Measurements from ENCODE around the gene EFCC1.

Gene EFCC1

DNA sequence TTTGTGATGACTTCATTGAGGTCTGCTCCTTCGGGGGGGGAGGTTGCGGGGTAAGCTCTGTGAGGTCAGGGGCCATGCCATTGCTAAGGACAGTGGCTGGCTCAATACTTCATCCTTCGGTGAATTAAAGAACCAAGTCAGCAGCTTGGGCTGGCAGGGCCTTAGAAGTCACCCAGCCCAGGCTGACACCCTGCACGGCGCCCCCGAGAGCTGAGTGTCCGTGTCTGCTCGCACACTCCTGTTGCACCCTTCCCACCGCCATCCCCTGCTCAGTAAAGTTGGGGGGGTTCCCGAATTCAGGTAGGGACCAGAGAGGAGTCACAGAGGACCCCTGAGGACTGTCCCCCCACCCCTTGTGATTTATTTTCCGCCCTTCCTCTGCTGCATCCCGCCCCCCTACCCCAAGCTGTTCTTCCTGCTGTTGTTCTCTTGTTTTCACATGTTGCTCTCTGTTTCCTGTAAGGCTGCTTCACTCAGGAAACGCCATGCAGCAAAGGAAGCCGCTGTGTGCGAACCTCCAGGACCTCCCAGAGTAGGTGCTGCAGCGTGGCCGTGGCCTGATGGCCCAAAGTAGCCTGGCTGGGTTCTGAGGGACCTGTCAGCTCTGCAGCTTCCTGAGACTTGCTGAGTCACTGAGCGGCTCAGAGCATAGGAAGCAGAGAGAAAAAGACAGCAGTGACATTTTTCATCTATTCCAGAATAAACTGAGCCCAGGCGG lies 14.4 kb downstream of the EFCC1 start:
- DNase-seq = no peak

DNA sequence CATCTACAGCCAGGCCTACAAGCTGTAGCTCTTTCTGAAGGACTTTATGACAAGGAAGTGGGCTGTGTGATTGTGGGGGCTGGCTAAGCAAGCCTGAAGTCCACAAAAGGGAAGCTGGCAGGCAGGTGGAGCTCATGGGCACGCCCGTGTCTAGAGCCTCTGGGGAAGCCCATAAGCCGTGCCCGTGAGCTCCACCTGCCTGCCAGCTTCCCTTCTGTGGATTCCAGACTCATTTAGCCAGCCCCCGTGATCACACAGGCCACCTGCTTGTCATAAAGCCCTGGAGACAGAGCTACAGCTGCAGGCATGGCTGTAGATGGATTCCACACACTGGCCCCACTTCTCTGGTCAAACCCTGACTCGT lies 15.2 kb downstream of the EFCC1 start:
- peak; percentile 78 to 91 (median 81) for DNase-seq

DNA sequence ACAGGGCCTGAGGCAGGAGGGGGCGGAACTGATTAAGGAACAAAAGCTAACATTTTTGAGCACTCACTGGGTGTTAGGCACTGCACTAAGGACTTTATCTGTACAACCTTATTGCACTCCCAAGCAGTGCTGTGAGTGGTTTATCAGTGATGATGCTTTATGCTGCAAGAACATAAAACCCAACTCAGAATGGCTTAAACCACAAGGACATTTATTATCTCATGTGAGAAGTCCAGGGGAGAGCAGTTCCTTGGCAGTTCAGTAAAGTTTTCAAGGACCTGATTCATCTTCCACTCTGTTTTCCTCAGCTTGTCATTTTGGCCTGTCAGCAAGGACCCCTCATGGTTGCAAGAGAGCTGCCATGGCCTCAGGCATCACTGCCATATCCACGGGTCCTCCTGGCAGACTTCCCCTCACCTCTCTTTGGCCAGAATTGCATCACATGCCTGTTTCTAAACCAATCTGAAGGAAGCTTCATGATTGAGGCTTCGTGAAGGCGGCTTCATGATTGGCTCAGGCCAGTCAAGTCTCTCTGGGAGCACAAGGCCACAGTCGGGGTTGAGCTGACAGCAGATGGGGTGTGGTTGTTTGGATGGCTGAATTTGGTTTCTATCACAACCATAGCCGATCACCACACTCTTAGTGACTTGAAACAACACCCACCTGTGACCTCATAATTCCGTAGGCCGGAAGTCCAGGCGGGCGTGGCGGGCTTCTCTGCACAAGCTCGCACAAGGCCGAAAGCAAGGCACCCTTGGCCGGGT lies 15.8 kb downstream of the EFCC1 start:
- no peak for DNase-seq

DNA sequence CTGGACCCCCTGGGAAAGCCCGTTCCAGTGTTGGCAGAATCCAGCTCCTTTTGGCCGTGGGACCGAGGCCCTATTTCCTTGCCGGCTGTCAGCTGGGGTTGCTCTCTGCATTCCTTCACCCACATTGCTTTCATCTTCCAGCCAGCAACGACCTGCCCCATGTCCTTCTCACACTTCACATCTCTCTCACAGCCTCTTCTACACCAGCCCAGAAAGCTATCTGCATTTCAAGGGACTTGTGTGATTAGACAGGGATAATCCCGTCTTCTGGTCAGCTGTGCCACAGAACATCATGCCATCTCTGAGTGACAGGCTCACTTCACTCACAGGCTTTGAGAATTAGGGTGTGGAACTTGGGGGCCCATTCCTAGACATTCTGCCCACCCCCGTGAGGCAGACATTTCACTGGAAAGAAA lies 16.4 kb downstream of the EFCC1 start:
- no peak for DNase-seq

DNA sequence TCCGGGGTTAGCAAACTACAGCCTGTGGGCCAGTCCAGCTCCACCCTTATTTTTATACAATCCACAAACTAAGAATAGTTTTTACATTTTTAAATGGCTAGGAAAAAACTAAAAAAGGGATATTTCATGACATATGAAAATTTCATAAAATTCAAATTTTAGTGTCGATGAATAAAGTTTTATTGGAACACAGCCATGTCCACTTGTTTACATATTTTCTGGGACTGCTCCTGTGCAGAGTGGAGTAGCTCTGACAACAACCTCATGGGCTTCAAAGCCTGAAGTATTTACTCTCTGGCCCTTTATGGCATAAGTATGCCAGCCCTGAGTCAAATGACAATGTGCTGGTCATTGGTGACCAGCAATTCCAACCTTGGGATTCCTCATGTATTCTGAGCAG lies 17.2 kb downstream of the EFCC1 start:
- DNase-seq = no peak

DNA sequence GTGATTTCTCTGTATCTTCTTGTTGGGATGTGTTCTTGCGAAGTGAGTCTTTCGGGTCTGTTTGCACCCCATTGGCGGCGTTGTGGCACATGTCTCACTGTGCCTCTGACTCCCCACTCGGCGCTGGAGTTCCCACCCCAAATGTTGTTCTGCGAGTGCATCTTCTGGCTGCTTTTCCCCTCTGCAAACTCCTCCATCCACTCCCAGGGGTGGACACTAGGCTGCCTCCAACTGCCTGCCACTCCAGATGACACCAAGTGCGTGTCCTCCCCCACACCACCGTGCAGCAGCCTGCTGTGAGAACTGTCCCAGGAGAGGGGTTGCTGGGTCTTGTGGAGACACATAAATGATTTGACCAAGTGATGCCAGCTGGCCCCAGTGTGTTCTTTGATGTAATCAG lies 17.6 kb downstream of the EFCC1 start:
- no peak for DNase-seq

DNA sequence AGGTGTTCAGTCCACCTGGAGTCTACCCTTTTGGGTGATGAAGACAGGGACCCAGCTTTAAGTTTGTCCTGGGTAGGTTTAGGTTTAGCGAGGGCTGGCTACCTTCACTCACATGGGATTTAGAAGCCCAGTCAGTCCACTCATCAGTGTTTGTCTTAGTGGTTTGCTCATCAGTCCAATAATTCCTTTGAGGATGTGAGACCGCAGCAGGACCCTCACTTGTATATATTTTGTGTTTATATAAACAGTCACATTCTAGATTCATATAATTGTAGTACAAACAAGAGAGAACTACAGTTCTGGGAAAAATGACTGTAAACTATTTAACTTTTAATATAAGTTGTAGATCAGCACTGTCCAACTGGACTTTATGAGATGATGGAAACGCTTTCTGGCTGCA lies 18.2 kb downstream of the EFCC1 start:
- DNase-seq = no peak

DNA sequence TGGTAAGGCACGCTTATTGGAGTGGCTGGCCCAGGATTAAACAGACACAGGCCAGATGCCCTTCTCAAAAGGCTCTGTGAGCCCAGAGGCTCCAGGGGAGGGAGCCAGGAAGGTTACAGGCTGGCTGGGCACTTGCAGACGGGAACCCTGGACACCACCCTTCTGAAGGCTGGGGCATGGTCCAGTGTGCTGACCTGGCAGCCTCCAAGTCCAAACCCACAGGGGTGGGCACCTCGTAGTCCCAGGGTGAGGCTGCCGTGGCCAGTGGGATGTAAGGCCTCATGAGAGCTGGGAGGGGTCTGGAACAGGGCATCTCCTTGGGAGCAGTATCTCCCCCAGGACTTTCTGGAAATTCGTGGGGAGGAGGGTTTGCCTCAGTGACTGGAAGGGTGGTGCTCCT lies 19.6 kb downstream of the EFCC1 start:
- no peak for DNase-seq

DNA sequence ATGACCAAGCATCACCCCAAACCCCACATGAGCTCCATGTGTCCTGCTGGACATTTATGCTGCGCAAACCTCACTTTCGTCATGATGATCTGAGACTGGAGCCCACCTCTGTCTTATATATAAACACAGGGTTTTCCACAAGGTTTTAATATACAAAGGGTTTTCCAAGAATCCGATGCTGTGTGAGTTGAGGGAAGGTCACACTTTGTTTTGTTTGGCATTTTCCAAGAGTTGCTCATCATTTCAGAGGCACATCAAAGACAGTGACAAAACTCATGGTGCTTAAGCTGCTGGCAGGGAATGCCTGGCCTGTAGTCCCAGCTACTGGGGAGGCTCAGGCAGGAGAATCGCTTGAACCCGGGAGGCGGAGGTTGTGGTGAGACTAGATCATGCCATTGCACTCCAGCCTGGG lies 20.0 kb downstream of the EFCC1 start:
- DNase-seq = no peak

DNA sequence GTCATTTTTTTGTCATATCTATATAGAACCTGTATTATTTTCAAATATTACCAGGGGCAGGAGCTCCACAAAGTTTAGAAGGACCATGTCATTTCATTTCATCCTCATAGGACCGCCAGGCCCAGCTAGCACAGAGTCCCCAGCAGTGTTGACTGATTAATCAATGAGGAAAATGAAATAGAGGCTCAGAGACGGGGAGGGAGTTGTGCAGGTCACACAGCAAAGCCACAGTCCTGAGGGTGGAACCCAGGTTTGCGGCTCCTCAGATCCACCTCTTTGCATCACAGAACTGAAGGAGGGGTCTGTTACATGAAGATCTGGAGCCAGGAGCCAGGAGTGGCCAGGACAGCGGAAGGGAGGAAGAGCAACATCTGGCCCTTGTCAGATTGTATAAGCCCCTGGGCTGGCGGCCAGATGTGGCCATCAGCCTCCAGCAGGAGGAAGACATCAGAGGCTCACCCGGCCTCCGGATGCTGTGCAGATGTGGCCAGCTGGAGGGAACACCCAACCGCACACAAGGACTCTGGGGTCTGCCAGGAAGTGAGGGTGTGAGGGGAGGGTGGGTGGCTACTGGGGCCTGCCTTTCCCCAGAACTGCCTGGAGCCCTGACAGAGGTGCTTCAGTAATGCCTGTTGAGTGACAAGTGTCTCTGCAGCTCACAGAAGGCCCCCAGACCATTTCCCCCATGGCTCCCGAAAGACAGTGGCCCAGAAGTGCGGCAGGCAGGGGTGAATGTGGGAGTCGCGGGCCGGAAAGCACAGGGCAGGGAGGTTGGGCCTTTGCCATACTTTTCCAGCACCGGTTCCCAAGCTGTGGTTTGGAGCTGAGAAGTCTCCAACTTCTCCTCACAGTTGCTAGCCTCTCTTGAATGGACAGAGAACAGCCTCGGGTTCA lies 21.3 kb downstream of the EFCC1 start:
- no peak for DNase-seq

DNA sequence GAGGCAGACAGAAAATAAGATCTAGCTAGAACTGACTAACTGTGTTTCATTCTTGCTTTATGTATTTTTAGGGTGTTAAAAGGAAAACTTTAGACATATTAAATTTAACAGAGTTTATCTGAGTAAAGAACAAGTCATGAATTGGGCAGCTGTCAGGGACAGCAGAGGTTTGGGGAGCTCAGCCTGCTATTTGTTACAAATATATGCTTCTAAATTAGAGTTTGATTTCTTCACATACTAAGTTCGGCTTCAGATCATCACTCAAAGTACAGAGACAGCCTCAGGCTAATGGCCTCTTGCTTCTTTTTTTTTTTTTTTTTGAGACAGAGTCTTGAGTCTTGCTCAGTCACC lies 21.9 kb downstream of the EFCC1 start:
- DNase-seq = no peak

DNA sequence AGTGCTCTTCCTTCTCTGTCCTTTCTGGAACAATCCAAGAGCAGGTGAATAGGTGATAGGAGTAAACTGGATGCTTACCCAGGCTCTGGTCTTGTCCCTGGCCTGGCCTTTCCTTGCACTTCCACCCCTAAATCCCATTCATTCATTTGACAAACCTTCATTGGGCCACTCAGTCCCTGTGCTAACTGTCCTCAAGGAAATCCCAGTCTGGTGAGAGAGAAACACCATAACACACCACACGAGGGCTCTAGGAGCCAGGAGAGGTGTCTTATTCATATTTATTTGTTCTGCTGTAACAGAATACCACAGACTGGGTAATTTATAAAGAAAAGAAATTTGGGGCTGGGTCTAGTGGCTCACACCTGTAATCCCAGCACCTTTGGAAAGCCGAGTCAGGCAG lies 22.8 kb downstream of the EFCC1 start:
- DNase-seq = no peak

DNA sequence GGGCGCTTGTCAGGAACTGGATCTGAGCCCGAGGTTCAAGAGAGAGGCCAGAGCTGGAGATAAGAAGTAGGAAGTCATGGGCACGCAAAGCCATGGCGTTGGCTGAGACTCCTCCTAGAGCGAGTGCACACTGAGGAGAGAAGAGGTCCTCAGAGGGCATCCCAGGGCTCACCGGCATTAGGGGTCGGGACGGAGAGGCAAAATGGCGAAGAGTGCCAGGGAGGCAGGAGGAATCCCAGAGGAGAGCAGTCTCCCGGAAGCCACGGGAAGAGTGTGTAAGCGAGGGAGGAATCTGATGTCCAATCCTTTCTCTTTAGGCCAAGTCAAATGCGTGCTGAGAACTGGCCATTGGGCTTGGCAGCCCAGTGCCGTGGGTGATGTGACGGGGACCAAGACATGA lies 24.0 kb downstream of the EFCC1 start:
- no peak for DNase-seq

DNA sequence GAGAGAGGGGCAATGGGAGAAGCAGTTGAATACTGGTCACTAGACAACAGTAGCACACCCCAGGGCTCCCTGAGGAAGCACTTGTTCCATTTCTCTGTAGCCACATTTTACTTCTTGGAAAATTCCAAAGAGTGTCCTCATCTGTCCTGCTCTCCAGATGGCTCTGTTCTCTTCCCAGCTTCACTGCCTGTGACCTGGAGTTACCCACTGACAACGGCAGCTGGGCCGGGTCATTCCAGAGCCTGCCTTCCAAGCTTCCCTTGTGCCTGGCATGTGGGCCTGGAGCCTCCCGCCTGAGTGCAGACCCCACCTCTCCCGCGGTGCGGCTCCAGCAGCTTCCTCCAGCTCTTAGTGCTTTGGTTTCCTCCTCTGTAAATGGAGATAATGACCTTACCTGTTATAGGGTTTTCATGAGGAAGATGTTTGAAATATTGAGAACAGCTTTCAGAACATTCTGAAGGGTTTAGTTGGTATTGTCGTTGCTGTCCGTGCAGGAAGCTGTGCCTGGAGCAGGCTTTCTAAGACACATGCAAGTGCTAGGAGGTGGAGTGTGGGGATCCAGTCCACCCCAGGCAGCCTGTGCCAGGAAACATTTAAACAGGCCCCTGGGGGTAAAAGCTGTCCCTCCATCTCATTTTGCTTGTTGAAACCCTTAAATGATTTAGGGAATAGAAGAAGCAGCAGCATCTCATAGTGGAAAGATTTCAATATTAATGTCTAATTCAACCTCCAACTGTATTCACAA lies 24.8 kb downstream of the EFCC1 start:
- peak in 1 of 3 experiments; percentile 55 for DNase-seq

DNA sequence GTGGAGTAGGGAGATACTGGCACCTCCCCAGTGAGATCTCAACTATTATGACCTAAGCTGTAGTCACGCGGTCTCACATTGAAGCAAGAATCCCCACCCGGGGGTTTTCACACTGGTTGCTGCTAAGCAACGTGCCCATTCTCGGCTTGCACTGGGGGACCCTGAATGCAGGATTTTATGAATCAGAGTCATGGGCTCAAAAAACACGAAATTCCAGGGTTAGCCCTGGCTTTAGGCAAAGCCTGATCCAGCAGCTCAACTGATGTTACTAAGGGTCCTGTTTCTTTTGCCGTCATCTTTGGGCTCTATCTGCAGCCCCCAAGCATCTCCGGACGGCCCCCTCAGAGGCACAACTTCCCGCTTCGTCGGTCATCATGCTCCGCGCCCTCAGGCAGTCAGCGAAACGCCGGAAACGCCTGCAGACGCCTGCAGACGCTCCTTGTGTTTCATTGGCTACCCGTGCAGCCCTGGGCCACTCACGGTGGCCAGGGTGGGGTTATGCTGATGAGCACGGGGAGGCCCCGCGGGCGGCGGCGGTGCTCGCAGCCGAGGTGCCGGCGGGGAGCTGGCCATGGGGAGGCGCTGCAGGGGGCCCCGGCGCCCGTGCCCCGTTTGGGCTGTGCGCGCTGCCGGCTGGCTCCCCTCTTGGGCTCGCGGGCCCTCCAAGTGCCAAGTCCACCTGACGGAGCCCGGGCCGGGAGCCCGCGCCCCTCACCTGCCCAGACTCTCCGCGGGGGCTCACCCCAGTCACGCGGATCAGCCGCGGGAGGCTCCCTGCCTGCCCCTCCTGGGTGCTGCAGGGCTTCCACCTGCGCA lies 25.8 kb downstream of the EFCC1 start:
- peak; percentile 89 to 99 (median 98) for DNase-seq

DNA sequence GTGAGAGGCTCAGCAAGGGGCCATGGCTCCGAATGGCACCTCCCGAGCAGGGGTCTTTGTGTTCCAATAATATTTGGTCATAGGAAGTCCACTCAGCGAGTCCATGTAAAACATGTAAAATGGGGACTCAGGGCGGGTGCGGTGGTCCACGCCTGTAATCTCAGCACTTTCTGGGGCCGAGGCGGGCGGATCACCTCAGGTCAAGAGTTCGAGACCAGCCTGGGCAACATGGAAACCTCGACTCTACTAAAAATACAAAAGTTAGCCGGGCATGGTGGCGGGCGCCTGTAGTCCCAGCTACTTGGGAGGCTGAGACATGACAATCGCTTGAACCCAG lies 26.4 kb downstream of the EFCC1 start:
- no peak for DNase-seq

DNA sequence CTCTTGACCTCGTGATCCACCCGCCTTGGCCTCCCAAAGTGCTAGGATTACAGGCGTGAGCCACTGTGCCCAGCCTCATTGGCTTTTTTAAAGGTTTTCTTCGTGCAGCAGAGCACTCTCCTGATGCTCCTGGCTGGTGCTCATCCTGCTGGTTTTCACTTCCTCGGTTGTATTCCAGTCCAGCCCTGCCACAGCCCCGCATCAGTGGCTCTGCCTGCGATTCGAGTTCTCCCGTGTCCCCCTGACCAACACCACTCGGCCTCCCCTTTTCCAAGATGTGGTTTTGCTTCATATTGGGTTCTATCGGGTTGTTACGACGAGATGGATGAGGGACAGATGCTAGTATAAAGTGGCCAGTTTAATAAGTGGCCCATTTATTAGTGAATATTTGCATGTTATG lies 27.8 kb downstream of the EFCC1 start:
- DNase-seq = no peak

DNA sequence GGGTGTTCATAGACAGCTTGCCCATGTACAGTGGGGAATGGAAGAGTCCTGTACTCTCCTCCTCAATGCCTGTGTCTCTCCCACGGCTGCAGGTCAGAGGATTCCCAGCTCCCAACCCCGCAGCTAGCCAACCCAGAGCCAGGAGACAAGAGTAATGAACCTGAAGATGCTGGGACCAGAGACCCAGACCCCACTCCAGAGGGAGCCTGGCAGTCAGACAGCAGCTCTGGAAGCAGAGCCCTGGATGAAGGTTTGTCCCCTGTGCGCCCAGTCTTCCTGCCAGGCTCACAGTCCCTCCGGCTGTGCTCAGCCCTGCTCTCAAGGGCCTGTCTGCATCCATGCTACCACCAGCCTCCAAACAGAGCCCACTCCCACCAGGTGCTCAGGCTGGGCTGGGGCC lies 29.5 kb downstream of the EFCC1 start:
- DNase-seq = no peak

DNA sequence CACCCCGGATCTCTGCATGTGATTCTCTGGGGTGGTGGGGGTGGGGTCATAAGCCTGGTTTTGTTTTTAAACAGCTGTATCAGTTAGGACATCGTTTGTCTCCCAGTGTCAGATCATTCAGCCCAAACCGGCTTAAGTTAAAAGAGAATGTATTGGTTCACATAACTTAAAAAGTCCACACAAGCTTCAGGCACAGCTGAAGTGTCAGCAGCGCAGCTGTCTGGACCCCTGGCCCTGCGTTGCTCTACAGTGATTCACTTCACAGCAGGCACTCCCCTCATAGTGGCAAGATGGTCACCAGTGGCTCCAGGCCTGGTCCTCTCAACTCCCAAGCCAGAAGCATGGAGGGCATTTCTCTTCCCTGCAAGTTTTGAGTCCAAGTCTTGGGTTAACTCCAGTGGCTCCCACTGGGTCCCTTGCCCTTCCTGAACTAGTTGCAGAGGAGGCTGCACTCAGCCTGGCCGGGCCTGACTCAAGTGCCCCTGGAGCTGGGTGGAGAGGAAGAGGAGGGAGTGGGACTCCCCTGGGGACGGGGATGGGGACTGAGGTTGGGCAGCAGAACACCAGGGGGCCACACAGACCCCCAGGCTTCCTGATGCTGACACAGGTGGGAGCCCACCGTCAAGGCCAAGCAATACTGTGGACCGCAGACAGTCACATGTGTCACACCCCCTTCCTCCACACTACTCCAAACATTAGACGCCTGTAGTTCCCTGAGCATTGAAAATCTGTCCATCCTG lies 30.5 kb downstream of the EFCC1 start:
- DNase-seq = no peak

DNA sequence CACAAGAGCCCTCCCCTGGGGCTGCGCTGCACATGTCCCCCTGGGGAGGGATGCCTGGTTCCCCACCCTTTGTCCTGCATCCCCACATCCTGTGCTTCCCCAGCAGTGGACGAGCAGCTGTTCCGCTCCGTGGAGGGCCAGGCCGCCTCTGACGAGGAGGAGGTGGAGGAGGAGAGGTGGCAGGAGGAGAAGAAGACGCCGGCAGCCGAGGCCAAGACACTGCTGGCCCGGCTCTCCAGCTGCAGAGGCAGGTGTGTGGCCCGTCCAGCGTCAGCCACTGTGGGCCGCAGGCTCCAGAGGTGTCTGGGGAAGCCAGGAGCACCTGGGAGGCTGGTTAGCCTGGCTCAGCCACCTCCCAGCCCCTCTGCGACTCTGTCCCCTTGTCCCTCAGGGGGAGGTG lies 31.6 kb downstream of the EFCC1 start:
- DNase-seq = no peak

DNA sequence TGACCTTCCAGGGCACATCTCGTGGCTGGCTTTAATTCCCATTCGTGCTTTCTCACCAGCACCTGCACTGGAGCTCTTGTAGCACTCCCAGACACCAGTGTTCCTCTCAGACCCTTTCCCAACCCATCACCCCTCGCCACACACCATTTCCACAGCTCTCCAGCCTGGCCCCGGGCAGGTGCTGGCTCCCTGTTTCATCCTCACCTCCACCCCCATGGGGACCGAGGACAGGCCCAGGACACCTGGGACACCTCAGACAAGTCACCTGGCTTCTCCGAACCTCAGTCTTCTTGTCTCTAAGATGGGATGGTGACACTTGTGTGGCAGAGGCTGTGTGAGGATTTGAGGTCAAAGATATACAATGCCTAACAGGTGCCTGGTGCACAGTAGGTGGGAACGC lies 32.0 kb downstream of the EFCC1 start:
- DNase-seq = no peak
